Prostate gland (tissue), 2 donors: Measurements from ENCODE around the gene CD164. TPM values are rescaled to one million over a fixed set of nuclear protein-coding genes. Genes with fewer than 3 reads are reported as not detected.

Experiments
- DNase-seq: peaks from one replicate; pipeline ENCODE4 v3.0.0-alpha.2; 2019; ENCODE audit warnings: low spot score
- H3K27ac ChIP-seq, 2 donors: fragments of 200-600 bp; sonication (generic); 2 replicates each; pipeline ENCODE4 v1.5.1; 2017 to 2019
- H3K27me3 ChIP-seq: fragments of 200-600 bp; sonication (generic); replicated peaks from 2 replicates; pipeline ENCODE4 v1.5.1; 2019; ENCODE audit not compliant: insufficient read depth
- H3K36me3 ChIP-seq, 2 donors: fragments of 200-600 bp; sonication (generic); 1 replicate in 1 of 2; 2 replicates in 1 of 2; pipeline versions ENCODE4 v1.5.1 to v1.8.1; 2017 to 2019
- H3K4me1 ChIP-seq: fragments of 200-600 bp; sonication (generic); replicated peaks from 2 replicates; pipeline ENCODE4 v1.5.1; 2019
- H3K4me3 ChIP-seq, 2 donors: fragments of 200-600 bp; sonication (generic); 2 replicates each; pipeline ENCODE4 v1.5.1; 2017 to 2019
- H3K9me3 ChIP-seq: fragments of 200-600 bp; sonication (generic); 2 replicates; pipeline ENCODE4 v1.5.1; 2017
- POLR2A ChIP-seq: fragments of 450-650 bp; IDR thresholded peaks from one replicate; pipeline ENCODE4 v1.6.1; 2016; ENCODE audit warnings: antibody characterized with exemption, mild to moderate bottlenecking
- POLR2AphosphoS5 ChIP-seq: sonication (generic); formaldehyde crosslinking; IDR thresholded peaks from one replicate; pipeline ENCODE4 v1.6.1; 2017; ENCODE audit warnings: antibody characterized with exemption
- WGBS: methylation state at CpG from one replicate; pipeline ENCODE4 v1.1.5; 2018; 5-methylcytosine and 5-hydroxymethylcytosine counted together
- intact Hi-C: fragments of 100-400 bp; cut with DNase I; formaldehyde crosslinking; loops from one replicate; pipeline ENCODE4 v1.14.2; 2022
- total RNA-seq, 2 donors: library from RNA; depleted of rRNA; stranded (reverse); fragments of >200 nt; gene quantifications; one replicate each; pipeline ENCODE4 v1.1.0, GENCODE V29; 2016
- TF ChIP-seq, protein P1 (sequence below), 4 experiments: fragments of 200-600 bp in 2 of 4; fragments of 450-650 bp in 2 of 4; sonication (generic) in 2 of 4; IDR thresholded peaks; 1 replicate in 3 of 4; 2 replicates in 1 of 4; pipeline ENCODE4 v1.5.1; 2016 to 2019; ENCODE audit warnings: antibody characterized with exemption in 4 of 4, mild to moderate bottlenecking in 2 of 4, moderate library complexity in 2 of 4

Gene CD164
- total RNA-seq, 2 donors from 2014 or later, result 202 to 230 TPM

DNA sequence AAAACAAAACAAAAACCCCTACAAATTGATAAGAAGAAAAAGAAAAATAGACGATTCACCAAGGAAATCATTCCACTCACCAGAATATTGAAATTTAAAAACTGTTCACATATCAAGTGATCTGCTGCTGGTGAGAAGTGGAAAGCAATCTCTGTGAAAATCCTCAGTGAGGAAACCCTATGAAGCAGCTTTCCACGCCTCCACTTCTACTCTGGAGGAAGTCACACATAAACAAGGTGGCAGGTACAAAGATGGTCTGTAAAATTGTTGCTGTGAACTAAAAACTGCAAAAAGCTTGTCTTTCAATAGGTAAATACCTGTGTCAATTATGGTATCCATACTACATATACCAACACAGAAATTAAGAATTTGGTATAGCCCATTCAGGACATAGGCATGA is 18.5 kb downstream of the CD164 start:
- Histone ChIP-seq H3K4me3 (no peak overlapping the region), H3K27ac (no peak overlapping the region), H3K27me3 (no peaks in the 10 kb centered on the region), H3K36me3 (peaks cover 0 to 16% of the 10 kb centered on the region in 2 donors), H3K9me3 (no peaks in the 10 kb centered on the region), H3K4me1 (no peaks in the 10 kb centered on the region)
- no peak for DNase-seq
- TF ChIP-seq, protein P1, sequence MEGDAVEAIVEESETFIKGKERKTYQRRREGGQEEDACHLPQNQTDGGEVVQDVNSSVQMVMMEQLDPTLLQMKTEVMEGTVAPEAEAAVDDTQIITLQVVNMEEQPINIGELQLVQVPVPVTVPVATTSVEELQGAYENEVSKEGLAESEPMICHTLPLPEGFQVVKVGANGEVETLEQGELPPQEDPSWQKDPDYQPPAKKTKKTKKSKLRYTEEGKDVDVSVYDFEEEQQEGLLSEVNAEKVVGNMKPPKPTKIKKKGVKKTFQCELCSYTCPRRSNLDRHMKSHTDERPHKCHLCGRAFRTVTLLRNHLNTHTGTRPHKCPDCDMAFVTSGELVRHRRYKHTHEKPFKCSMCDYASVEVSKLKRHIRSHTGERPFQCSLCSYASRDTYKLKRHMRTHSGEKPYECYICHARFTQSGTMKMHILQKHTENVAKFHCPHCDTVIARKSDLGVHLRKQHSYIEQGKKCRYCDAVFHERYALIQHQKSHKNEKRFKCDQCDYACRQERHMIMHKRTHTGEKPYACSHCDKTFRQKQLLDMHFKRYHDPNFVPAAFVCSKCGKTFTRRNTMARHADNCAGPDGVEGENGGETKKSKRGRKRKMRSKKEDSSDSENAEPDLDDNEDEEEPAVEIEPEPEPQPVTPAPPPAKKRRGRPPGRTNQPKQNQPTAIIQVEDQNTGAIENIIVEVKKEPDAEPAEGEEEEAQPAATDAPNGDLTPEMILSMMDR (IDR thresholded peaks at IDR 0.05), result no peak
- TF ChIP-seq POLR2AphosphoS5 (no peak), POLR2A (no peak)
- intact Hi-C loops, result no loop called here
- WGBS, result 91% methylated on average over 2 of the region's 2 CpGs

DNA sequence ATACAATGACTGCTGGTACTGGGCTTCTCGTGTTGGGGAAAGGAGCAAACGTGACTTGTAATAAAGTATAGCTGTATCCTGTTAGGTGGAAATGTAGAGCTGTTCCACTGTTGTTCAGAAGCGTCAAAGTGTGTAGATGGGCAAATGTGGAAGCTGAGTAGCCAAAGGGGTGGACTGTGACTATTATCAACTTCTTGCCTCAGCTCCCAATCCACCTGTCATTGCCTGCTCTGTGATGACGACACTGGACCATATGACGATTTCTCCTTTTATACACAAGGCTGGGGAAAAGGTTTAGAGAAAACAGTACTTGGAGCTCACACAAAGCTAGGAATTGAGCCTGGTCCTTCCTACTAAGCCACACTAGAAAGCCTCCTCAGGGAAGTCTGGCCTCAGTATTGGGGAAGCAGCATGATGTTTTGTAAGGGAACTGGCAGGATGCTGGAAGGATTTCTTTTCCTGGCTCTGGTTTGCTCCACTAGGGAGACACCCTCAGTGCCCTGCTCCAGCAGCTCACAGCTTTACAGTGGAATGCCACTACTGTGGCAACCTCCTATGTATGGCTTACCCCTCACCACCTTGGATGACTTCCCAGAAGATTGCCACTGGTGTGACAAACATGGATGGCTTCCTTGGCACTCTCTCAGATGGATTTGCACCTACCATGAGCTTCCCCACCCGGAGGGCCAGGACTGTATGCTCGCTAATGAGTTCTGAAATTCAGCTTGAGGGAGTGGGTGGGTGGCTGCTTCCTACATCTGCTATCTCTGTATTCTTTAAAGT is 20.0 kb downstream of the CD164 start:
- Histone ChIP-seq H3K4me1 (no peaks in the 10 kb centered on the region), H3K27me3 (no peaks in the 10 kb centered on the region), H3K27ac (no peak overlapping the region), H3K9me3 (no peaks in the 10 kb centered on the region), H3K4me3 (no peak overlapping the region), H3K36me3 (peaks cover 0 to 16% of the 10 kb centered on the region in 2 donors)
- DNase-seq, result no peak
- intact Hi-C loops, result no loop called here
- 91% methylated on average over 7 of the region's 7 CpGs for WGBS
- TF ChIP-seq, protein P1 (IDR thresholded peaks at IDR 0.05), result no peak
- TF ChIP-seq POLR2A (no peak), POLR2AphosphoS5 (no peak)

DNA sequence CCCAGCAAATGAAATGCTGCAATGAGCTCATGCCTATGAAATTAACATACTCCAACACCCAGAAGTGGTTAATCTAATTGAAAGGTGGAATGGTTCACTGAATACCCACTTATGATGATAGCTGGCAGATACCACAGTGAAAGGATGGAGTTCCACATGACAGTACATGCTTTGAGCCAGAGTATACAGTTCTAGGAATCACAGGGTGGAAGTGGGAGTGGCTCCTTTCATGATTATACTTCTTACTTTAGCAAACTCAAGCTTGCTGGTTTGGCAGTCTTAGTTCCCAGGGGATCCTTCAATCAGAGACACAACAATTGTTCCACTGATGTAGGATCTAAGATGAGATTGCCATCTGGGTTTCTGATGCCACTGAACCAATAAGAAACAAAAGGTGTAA is 21.5 kb downstream of the CD164 start:
- no peak overlapping the region for H3K27ac ChIP-seq
- H3K36me3 ChIP-seq, result peaks cover 0 to 16% of the 10 kb centered on the region in 2 donors
- DNase-seq, result no peak
- H3K4me1 ChIP-seq, result no peaks in the 10 kb centered on the region
- H3K4me3 ChIP-seq, result no peak overlapping the region
- H3K9me3 ChIP-seq, result no peaks in the 10 kb centered on the region
- intact Hi-C loops, result no loop called here
- no peaks in the 10 kb centered on the region for H3K27me3 ChIP-seq
- no peak for TF ChIP-seq POLR2AphosphoS5
- TF ChIP-seq POLR2A, result no peak
- TF ChIP-seq, protein P1 (IDR thresholded peaks at IDR 0.05), result no peak

DNA sequence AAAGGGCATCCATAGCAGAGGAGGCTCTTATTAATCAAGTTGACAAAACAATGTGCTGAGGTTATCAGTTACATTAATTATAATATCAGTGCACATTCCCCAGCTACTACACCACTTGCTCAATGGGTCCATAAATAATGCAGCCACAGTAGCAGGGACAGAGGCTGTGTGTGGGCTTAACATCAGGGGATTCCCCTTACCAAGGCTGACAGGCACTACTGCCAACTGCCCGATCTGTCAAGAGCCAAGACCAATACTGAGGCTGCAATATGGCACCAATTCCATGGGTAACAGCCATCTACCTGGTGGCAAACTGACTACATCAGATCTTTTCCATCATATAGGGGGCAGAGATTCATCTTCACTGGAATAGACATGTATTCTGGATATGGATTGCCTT is 22.0 kb downstream of the CD164 start:
- WGBS, result 100% methylated on average over 1 of the region's 1 CpG
- Histone ChIP-seq H3K27me3 (no peaks in the 10 kb centered on the region), H3K9me3 (no peaks in the 10 kb centered on the region), H3K4me3 (no peak overlapping the region), H3K4me1 (no peaks in the 10 kb centered on the region), H3K36me3 (peaks cover 0 to 16% of the 10 kb centered on the region in 2 donors), H3K27ac (no peak overlapping the region)
- no peak for DNase-seq
- intact Hi-C loops, result no loop called here
- TF ChIP-seq, protein P1 (IDR thresholded peaks at IDR 0.05), result no peak
- TF ChIP-seq POLR2AphosphoS5 (no peak), POLR2A (no peak)

DNA sequence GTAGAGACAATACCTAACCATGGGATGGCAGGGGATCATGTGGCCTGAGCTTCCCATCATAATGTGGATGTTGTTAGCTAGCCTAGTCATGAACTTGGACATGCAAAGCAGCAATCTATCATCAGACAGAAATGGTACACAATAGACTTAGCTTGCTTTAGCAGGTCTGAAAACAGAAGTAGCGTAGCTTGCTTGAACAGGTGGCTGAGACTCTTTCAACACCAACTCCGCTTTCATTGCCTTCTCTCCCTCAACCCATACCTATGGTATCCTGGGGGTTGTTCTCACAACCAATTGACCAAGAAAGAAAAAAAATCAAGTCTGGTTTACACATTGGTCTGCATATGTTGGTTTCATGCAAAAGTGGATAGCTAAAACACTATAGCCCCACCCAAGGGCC is 23.0 kb downstream of the CD164 start:
- TF ChIP-seq POLR2AphosphoS5, result no peak
- no peak for TF ChIP-seq POLR2A
- TF ChIP-seq, protein P1 (IDR thresholded peaks at IDR 0.05), result no peak
- no peaks in the 10 kb centered on the region for H3K9me3 ChIP-seq
- H3K27ac ChIP-seq, result no peak overlapping the region
- H3K36me3 ChIP-seq, result peaks cover 0 to 16% of the 10 kb centered on the region in 2 donors
- WGBS, result 100% methylated on average over 2 of the region's 2 CpGs
- no peak for DNase-seq
- no peaks in the 10 kb centered on the region for H3K4me1 ChIP-seq
- no peaks in the 10 kb centered on the region for H3K27me3 ChIP-seq
- intact Hi-C loops, result no loop called here
- H3K4me3 ChIP-seq, result no peak overlapping the region
